HG03469 (cell line): ENCODE results near the gene HOXD9.

Experiments
- ATAC-seq: cut with Tn5 transposase; IDR thresholded peaks from one replicate; pipeline ENCODE4 v1.9.1; 2021; ENCODE audit warnings: mild to moderate bottlenecking, moderate library complexity, moderate number of reproducible peaks; ENCODE audit not compliant: unreplicated experiment

Gene HOXD9

DNA sequence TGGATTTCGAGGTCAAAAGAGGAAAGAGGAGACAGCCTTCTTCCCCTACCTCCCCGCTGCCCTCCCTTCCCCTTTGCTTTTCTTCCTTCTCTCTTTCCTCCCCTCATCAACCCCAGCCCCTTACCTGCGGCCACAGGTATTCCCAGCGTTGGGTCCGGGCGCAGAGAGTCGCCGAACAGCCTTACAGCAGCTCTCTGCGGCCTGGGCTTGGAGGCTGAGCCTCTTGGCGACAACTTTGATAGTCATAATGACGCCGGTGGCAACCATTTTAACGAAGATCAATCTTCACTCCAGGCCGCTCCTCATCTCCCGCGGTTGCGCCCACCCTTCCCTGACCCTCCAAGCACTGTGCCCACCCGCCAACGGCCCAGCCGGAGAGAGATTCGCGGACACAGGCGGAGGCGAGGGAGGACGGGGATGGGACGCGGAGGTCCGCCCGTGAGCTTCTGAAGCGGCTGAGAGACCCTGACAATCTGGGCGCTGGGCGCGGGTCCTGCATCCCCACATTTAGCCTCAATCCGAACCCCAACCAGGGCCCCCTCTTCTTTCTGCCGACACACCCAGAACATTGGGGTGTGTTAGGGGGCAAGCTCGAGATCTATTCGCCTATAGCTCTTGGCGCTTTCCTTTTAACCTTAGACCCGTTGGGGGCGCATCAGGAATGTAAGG is 37.3 kb upstream of the HOXD9 start:
- ATAC-seq, result no peak

DNA sequence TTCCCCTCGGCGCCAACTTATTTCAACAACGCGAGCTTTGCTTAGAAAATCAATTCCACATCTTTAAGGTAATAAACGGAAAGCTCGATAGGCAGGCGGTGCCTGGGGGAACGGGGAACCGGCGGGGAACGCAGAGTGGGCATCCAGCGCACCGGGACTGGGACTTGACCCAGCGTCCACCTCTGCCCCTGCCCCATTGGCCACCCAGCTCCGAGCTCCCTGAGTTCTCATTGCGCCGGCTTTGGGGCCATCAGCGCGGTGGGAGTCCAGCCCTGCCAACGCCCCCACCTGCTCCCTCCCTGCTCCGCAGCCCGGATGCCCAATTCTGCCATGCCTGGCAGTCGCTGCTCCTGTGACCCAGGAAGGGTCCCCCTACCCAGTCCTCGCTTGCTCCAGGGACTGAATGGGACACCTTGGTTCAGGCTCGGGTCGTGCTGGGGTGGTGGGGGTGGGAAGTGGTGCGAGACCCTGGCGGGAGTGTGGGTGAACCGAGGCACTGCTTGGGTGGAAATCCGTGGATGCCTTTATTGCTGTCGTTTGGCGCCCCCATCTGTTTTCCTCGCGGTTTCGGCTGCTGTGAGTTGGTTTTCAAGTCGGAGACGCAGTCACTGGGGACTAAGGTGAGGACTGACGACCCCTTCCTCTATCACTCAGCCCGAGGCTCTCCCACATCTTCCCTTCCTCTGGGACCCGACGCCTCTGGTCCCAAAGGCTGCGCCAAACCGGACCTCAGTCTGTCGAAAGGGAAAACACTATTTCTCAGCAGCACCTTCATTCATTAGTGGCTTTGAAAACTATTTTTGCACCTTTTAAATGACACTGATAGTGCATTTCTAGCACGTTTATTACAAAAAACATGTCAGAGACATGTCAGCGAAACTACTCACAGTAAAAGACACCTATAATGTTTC is 36.4 kb upstream of the HOXD9 start:
- no peak for ATAC-seq

DNA sequence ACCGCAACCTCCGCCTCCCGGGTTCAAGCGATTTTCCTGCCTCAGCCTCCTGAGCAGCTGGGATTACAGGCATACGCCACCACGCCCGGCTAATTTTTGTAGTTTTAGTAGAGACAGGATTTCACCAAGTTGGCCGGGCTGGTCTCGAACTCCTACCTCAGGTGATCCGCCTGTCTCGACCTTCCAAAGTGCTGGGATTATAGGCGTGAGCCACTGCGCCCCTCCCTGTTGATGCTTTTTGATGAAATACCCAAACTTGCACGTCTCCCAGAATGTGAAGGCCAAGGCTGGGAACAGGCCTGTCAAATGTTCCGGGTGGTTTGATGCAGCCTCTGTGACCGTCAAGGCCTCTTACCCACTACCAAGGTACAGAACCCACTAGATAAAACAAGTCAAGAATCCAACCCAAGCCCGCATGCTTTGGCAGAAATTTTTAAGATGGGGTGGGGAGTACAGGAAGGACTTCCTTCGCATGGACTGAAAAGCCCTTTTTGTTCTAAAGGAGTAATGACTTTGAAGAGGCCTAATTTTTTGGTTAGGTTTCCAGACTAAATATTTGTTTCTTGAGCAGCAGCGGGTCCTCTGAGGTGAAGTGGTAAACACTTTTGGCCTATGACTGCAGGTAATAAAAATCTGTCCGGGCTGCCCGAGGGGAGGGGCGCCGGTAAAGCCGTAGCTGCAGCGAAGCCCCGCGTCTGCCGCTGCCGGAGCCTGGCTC is 35.0 kb upstream of the HOXD9 start:
- no peak for ATAC-seq

DNA sequence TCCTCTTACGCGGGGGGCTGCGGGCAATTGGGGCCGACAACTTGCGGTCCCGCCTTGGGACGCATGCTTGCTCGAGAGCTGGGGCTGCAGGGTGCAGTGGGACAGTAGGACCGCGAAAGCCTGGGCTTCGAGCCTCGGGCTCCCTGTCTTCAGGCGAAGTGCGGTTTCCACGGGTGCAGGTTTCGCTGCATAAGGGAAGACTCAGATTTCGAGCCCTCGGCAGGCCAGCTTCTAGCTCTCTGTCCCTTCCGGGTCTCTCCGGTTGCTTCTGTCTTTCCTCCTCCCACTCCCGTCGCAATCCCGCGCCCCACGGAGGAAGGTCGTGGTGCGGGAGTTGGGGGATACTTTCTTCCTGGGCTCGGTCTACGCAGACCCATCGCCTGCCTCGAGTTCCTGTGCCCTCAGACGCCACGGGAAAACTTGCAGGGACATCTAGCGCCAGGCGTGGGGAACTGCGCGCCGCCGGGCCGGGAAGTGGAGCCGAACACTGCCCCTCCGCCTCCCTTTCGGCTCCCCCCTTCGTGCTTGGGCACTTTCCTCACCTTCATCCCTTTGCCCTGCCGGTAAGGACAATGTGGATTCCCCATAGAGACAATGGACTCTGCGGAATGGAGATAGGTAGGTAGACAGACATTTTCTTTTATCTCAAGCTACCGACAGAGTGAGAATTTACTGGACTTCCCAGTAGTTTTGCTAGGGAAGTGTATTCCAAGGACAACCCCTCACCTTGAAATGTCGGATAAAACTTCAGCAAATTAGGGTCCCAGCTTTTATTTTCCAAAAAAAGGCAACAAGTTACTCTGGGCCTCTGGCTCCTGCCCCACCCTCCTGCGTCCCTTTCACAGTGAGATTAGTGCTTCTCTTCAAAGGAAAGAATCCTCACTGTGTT is 34.2 kb upstream of the HOXD9 start:
- ATAC-seq, result no peak

DNA sequence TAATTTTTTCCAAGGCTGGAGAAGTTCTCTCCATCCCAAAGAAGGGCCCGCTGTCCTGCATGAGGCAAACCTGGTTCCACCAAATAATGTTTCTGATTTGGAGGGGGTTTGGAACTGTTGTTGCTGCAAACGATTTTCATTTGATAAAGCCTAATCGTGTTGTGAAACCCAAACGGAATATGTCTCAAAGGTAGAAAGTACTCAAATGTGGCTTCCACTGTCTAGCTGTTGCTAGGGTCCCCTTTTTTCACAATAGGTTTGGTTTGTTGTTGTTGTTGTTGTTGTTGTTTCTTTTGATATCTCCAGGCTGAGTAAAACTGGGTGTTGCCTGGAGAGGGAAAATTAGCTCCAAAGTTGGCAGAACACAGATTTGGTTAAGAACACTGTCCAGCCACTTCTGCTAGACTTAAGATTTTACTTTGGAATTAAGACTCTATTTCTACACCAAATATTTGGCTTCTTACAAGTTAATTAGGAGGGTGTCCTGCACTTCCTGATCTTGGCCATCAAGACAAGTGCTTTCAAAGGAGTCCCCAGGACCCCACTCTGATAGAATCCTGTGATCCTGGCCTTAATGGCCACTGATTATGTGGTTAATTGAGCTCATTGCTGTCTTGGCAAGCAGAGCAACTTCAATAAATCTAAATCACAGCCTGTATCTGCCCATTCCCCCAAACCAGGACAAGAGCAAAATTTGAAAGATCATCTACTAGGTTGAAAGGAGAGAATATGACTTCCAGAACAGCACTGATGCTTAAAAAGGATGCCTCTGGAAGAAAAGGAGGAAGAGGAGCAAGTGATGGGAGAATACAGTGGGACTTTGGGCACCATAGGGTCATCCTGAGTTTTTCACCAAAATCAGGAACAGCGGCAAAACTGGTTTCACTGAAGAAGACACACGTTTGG is 33.3 kb upstream of the HOXD9 start:
- ATAC-seq, result no peak

DNA sequence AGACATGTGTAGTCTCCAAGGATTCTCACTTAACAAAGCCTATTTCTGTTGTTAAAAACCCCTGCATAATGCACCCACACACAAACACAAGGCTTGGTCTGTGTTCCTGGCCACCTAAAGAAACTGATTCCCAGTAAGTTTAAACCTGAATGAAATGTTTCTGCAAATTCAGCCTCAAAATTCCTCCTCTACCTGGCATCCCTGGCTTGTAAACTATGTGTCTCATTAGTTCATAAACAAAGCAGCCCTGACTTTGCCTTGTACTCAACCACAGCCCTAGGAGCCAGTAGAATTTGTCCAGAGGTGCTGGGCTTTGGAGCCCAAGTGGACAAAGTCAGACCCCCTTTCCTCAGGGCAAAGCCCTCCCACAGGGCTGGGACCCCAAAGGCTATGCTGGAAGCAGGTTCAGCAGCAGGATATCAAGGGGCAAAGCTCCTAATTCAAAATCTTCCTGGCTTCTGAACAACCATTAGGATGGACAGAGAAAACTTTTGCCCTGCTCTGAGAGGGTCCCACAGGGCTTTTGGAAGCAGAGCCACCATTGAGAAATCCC is 32.6 kb upstream of the HOXD9 start:
- no peak for ATAC-seq

DNA sequence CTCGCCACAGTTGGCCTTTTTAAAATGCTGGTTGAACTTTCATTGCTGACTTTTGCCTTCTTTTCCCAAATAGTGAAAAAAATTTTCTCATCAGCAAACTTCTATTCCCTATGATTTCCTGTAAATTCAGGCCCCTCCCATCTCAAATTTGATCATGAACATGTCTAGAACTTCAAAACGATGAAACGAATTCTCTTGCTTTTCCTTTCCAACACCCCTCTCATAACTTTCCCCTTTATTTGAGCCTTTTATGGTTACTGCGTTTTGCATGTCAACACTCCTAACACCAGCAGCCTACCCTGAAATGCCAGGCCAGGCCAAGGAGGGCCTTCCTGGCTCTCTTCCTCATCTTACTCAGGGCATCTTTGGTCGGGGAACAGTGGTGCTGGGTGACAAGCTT is 31.7 kb upstream of the HOXD9 start:
- ATAC-seq, result no peak

DNA sequence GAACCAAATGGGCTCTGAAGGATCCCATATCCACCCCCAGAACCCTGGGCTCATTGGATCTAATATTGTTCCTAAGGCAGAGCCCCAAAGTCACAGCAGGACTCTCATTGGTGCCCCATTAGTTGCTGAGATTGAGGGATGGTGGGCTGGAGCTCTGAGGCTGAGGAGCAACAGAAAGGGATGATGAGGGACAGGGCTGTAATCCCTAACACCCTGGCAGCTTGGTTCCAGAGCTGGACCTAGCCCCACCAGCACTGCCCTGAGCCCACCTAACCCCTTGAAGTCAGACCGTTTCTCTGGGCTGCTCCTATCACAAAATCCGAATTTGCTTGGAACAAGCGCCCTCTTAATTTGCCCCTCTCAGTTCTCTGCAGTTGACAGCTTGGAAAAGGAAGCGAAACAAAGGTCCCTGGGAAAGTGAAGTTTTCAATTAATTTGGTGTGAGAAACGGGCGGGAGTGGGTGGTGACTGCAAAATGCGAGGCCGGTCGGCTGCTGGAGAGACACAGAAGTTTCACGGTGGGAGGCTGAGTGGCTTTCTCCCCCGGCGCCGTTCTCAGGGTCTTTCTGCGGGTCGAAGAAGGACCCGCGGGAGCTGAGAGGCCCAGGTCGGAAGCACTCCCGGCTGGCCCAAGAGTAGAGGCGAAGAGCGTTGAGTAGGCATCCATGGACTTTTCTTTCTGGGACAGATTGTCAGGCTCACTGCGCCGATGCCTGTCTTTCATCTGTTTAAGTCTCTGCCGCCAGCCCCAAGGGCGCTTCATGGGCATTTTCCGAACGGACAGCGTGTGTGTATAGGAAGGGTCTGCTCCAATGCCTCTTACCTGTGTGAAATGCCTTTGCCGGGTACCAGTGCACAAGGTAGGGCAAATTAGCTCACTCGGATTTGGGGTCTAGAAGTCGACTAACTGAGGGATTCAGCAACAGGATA is 30.9 kb upstream of the HOXD9 start:
- ATAC-seq, result no peak

DNA sequence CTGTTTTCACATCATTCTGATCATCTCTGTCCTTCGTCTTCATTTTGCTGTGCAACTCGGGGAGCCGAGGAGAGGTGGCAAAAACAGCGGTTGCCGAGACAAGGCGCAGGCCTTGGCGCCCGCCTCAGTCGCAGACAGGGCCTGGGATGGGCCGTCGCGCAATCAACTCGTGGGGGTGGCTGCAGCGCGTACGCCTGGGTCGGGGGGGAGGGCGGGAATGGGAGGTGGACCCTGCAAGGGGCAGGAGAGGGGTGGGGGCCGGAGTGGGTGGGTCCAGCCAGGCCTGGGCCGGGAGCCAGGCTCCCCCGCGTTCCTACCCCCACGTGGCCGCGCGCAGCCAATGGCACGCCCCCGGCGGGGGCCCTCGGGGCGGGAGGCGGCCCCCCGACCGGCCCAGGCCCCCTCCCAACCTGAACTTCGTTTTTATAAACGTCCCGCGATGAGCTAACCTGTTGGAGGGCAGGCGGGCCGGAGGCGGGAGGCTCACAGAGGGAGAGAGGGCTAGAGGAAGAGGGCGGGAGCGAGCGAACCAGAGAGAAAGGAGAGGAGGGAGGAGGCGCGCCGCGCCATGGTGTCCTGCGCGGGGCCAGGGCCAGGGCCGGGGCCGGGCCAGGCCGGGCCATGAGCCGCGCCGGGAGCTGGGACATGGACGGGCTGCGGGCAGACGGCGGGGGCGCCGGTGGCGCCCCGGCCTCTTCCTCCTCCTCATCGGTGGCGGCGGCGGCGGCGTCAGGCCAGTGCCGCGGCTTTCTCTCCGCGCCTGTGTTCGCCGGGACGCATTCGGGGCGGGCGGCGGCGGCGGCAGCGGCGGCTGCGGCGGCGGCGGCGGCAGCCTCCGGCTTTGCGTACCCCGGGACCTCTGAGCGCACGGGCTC is 30.0 kb upstream of the HOXD9 start, which contains the start of gene HOXD13:
Gene HOXD13 (plus strand): TSS at position 452 of the 875 bp plus-strand sequence. CDS start 170 bp downstream, at position 622.
- ATAC-seq, result no peak

DNA sequence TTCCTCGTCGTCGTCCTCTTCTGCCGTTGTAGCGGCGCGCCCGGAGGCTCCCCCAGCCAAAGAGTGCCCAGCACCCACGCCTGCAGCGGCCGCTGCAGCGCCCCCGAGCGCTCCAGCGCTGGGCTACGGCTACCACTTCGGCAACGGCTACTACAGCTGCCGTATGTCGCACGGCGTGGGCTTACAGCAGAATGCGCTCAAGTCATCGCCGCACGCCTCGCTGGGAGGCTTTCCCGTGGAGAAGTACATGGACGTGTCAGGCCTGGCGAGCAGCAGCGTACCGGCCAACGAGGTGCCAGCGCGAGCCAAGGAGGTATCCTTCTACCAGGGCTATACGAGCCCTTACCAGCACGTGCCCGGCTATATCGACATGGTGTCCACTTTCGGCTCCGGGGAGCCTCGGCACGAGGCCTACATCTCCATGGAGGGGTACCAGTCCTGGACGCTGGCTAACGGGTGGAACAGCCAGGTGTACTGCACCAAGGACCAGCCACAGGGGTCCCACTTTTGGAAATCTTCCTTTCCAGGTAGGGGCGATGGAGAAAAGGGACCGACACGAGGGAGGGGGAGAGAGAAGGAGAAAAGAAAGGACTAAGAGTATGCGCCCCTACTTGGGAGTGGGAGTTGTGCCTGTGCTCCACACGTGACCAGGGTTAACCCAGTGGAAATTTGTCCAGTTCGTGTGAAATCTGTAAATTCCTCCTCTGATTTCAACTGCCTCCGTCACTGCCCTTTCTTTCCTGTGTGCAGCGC is 29.2 kb upstream of the HOXD9 start:
- no peak for ATAC-seq

DNA sequence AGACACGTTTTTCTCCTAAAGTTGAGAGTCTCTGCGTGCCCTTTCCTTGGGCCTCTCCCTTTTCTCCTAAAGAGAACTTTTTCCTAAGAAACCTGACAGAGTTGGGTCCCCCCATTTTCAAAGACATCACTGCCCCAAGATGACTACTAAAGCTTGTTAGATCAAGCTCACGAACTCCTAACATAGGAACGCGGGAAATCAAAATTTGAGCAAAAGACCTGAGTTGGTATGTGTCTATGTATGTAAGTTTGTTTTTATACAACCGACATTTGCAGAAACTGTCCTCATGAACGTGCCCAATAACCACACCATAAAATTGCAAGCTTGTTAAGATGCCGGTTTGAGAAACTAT is 28.6 kb upstream of the HOXD9 start:
- ATAC-seq, result no peak

DNA sequence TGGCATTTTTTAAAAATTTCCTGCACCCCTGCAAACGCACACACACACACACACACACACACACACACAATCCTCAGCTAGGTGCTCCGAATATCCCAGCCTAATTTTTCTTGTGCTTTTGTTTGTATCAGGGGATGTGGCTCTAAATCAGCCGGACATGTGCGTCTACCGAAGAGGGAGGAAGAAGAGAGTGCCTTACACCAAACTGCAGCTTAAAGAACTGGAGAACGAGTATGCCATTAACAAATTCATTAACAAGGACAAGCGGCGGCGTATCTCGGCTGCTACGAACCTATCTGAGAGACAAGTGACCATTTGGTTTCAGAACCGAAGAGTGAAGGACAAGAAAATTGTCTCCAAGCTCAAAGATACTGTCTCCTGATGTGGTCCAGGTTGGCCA is 28.2 kb upstream of the HOXD9 start:
- ATAC-seq, result no peak

DNA sequence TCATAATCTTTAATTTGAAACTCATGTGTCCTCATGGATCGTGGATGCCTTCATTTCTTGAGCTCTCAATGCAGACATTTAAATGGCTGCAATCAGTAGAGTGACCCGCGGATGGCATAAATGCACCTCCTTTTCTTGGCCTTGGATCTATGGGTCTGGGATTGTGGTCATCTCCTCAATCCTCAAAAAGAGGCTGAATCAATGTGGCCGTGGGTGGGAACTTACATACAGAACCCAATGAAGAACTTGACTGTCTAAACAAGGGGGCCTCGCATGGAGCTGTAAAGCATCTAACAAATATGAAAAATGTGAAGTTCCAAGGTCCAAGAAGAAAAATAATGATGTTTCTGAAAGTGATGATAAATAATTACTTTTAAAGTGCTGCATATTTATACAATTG is 27.1 kb upstream of the HOXD9 start:
- no peak for ATAC-seq

DNA sequence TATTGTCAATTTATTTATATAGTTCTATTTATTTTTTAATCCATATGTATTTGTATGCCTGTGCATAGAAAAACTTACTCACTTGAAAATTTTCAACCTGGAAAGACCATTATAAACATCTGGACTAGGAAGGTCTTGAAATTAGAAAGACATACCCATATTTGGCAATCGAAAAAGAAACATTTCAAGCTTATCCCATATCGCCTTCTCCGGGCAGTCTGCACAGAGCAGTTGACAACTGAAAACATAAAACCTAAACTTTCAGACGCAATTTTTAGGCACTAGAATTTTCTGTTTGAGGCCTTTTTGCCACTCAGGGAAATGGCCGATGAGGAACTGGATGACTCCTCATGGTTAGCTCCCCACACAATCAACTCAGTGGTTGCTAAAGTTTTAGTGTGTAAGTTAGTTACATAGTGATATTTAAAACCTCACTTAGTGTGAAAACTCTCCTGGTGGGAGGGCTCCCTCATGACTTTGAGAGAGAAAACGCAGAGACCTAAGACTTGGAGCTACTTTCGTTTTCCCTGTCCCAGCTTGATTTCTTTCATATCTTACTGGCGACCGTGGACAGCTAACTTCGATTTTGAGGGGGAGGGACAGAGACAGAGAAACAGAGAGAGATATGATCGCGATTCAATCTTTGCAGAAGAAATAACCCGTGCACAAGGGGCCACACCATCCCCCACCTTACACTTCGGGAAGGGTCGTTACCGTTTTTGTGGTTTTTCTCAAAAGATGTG is 26.1 kb upstream of the HOXD9 start:
- no peak for ATAC-seq

DNA sequence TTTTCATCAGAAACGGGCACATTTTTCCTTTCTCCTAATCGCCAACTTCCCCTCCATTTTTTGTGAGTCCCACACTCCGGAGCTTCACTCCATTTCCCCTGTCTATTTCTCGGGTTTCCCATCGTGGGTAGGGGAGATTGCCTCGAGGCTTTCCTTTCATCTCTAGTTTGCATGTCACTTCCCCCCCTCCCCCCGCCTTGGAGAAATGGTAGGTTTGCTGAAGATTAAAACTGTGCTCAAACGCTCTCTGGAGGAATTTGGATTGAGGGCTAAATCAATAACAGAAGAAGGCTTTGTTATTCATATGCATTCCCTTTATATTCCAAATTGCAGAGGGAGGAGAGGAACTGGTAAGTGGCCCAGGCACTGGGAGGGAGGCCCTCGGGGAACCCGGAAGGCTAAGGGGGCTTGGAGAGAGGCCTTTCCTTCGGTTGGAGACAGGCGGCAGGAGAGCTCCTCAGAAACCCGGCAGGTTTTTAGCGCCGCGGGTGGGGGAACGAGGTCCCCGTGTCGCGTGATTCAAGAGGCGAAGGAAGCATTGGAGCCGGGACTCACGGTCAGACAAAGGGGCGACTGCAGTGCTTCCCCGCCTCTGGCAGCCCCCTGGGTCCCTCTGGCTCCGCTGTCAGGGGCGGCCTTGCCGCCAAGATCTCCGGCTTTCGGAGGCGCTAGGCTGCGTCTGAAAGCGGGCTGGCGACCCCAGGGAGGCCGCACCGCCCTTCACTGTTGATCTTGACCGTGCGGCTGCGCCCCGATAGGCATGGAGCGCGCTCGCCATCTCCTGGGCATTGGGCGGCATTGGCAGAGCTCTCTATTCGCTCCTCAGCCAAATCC is 25.3 kb upstream of the HOXD9 start:
- ATAC-seq, result peak; percentile 78
